Stimulated activated CD4-positive, alpha-beta T cell treated with anti-CD3 and anti-CD28 coated beads, Interleukin-2, amount 100 ng/mL, for 24 hours (primary cell): Measurements from ENCODE around the gene ZNF580.
A peak's percentile ranks its signal among the peaks of the same experiment; 100 is the strongest.

Experiments
- DNase-seq, 2 donors: peaks; one replicate each; pipeline ENCODE4 v3.0.0-alpha.2; 2020

The ZNF580 gene

GRCh38 chr19:55640577-55641425, at the start of gene ZNF580:
Gene ZNF580, plus strand, starts transcription at chr19:55641002. Its CDS starts 1,507 bp downstream, at chr19:55642509.
- DNase-seq, result peak; percentile 71 to 77

- DNase-seq, result no peak
Measured at GRCh38 chr19:55591555-55591954, 49.2 kb upstream of the ZNF580 start.

- no peak for DNase-seq
Measured at GRCh38 chr19:55592391-55593090, 48.3 kb upstream of the ZNF580 start.

- no peak for DNase-seq
Measured at GRCh38 chr19:55593096-55593772, 47.6 kb upstream of the ZNF580 start.

GRCh38 chr19:55594996-55595545, 45.7 kb upstream of the ZNF580 start:
- no peak for DNase-seq

- DNase-seq, result no peak
Measured at GRCh38 chr19:55596304-55596703, 44.5 kb upstream of the ZNF580 start.

GRCh38 chr19:55597501-55597921, 43.3 kb upstream of the ZNF580 start:
- DNase-seq, result no peak

GRCh38 chr19:55598034-55598433, 42.8 kb upstream of the ZNF580 start:
- DNase-seq, result no peak

GRCh38 chr19:55598719-55599467, 41.9 kb upstream of the ZNF580 start:
- peak; percentile 92 for DNase-seq

- peak; percentile 97 for DNase-seq
Measured at GRCh38 chr19:55599468-55599841, 41.3 kb upstream of the ZNF580 start, which contains the start of gene FIZ1. Gene FIZ1, minus strand, starts transcription at chr19:55599517. Its CDS starts 1,652 bp downstream, at chr19:55597865.

- DNase-seq, result peak; percentile 83 to 84
Measured at GRCh38 chr19:55599842-55600661, 40.8 kb upstream of the ZNF580 start, which contains the start of gene ZNF524. Gene ZNF524, plus strand, starts transcription at chr19:55600288. Its CDS starts 1,825 bp downstream, at chr19:55602113.

- no peak for DNase-seq
Measured at GRCh38 chr19:55600662-55601028, 40.2 kb upstream of the ZNF580 start.

- DNase-seq, result no peak
Measured at GRCh38 chr19:55601084-55601483, 39.7 kb upstream of the ZNF580 start.

GRCh38 chr19:55602104-55603001, 38.4 kb upstream of the ZNF580 start:
- no peak for DNase-seq

- no peak for DNase-seq
Measured at GRCh38 chr19:55603115-55603514, 37.7 kb upstream of the ZNF580 start.

GRCh38 chr19:55603581-55604292, 37.1 kb upstream of the ZNF580 start:
- DNase-seq, result peak in 1 of 2 donors; percentile 21

GRCh38 chr19:55605207-55605636, 35.6 kb upstream of the ZNF580 start:
- DNase-seq, result peak; percentile 99

- DNase-seq, result peak; percentile 71 to 77
Measured at GRCh38 chr19:55605637-55606470, 34.9 kb upstream of the ZNF580 start, which contains the start of gene ZNF865. Gene ZNF865, plus strand, starts transcription at chr19:55605647. Its CDS starts 7,972 bp downstream, at chr19:55613619.

- DNase-seq, result no peak
Measured at GRCh38 chr19:55606471-55606787, 34.4 kb upstream of the ZNF580 start.
